ENCODE data around the gene CAMTA1. TPM values are rescaled to one million over a fixed set of nuclear protein-coding genes. Genes with fewer than 3 reads are reported as not detected.

The CAMTA1 gene
- polyA plus RNA-seq, 1 donor from 2014 or later, result 162 TPM

DNA sequence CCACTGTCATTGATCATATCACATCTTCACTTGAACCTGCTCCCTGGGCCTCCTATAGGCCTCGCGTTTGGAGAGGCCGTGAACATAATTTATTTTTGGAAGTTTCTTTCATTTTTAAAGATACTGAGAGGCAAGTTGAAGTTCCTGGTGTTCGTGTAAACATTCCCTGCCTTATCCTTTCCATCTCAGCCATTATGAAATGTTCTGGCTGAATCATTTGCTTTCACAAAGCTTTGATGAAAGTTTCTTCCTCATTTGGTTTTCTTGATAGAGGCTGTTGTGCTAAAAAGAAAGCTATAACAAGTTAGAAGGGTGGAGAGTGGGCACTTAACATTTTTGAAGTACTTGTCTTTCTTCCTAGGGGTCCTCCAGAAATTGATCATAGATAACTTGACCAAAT lies 15.5 kb downstream of the CAMTA1 start:
- Histone ChIP-seq H3K27ac (ENCODE audit: low read length) (no peak overlapping the region), H4K20me1 (ENCODE audit: insufficient read depth) (no peaks in the 10 kb centered on the region), H3K4me2 (ENCODE audit: low read length) (no peak overlapping the region), H3K36me3 (ENCODE audit: insufficient read depth, low read length) (no peaks in the 10 kb centered on the region), H3K9me2 (ENCODE audit: insufficient read depth, low read length) (no peaks in the 10 kb centered on the region), H2AFZ (ENCODE audit: low read depth, low read length) (no peak overlapping the region), H3K9me3 (ENCODE audit: low read length) (no peaks in the 10 kb centered on the region), H3K27me3 (ENCODE audit: insufficient read depth, low read depth, low read length) (no peaks in the 10 kb centered on the region), H3K4me3 (ENCODE audit: low read length) (no peak overlapping the region), H3K79me2 (replicated peaks; ENCODE audit: insufficient read depth, low read length) (peaks cover 40% of the 10 kb centered on the region), H3K9ac (ENCODE audit: low read length) (no peak overlapping the region), H3F3A (ENCODE audit: insufficient read depth, low read length, poor library complexity, severe bottlenecking) (no peaks in the 10 kb centered on the region)
- TF ChIP-seq POLR2AphosphoS5 (IDR thresholded peaks at IDR 0.05), result no peak
- TF ChIP-seq TAF1 (IDR thresholded peaks at IDR 0.05; ENCODE audit: low read depth), result no peak
- no peak for TF ChIP-seq EP300 (conservative IDR thresholded peaks at IDR 0.05; ENCODE audit: poor library complexity, severe bottlenecking)
- TF ChIP-seq MXI1 (conservative IDR thresholded peaks at IDR 0.05; ENCODE audit: poor library complexity, severe bottlenecking), result no peak
- no peak for TF ChIP-seq SMC3 (conservative IDR thresholded peaks at IDR 0.05; ENCODE audit: poor library complexity)
- TF ChIP-seq EZH2 (IDR thresholded peaks at IDR 0.05; ENCODE audit: borderline replicate concordance, insufficient read depth, low read length, poor library complexity, severe bottlenecking), result no peak
- no peak for TF ChIP-seq RAD21 (conservative IDR thresholded peaks at IDR 0.05)
- TF ChIP-seq, protein P1, sequence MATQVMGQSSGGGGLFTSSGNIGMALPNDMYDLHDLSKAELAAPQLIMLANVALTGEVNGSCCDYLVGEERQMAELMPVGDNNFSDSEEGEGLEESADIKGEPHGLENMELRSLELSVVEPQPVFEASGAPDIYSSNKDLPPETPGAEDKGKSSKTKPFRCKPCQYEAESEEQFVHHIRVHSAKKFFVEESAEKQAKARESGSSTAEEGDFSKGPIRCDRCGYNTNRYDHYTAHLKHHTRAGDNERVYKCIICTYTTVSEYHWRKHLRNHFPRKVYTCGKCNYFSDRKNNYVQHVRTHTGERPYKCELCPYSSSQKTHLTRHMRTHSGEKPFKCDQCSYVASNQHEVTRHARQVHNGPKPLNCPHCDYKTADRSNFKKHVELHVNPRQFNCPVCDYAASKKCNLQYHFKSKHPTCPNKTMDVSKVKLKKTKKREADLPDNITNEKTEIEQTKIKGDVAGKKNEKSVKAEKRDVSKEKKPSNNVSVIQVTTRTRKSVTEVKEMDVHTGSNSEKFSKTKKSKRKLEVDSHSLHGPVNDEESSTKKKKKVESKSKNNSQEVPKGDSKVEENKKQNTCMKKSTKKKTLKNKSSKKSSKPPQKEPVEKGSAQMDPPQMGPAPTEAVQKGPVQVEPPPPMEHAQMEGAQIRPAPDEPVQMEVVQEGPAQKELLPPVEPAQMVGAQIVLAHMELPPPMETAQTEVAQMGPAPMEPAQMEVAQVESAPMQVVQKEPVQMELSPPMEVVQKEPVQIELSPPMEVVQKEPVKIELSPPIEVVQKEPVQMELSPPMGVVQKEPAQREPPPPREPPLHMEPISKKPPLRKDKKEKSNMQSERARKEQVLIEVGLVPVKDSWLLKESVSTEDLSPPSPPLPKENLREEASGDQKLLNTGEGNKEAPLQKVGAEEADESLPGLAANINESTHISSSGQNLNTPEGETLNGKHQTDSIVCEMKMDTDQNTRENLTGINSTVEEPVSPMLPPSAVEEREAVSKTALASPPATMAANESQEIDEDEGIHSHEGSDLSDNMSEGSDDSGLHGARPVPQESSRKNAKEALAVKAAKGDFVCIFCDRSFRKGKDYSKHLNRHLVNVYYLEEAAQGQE (IDR thresholded peaks at IDR 0.05; ENCODE audit: borderline replicate concordance), result no peak
- TF ChIP-seq, protein P2, sequence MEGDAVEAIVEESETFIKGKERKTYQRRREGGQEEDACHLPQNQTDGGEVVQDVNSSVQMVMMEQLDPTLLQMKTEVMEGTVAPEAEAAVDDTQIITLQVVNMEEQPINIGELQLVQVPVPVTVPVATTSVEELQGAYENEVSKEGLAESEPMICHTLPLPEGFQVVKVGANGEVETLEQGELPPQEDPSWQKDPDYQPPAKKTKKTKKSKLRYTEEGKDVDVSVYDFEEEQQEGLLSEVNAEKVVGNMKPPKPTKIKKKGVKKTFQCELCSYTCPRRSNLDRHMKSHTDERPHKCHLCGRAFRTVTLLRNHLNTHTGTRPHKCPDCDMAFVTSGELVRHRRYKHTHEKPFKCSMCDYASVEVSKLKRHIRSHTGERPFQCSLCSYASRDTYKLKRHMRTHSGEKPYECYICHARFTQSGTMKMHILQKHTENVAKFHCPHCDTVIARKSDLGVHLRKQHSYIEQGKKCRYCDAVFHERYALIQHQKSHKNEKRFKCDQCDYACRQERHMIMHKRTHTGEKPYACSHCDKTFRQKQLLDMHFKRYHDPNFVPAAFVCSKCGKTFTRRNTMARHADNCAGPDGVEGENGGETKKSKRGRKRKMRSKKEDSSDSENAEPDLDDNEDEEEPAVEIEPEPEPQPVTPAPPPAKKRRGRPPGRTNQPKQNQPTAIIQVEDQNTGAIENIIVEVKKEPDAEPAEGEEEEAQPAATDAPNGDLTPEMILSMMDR (IDR thresholded peaks at IDR 0.05; ENCODE audit: poor library complexity, severe bottlenecking), result no peak

DNA sequence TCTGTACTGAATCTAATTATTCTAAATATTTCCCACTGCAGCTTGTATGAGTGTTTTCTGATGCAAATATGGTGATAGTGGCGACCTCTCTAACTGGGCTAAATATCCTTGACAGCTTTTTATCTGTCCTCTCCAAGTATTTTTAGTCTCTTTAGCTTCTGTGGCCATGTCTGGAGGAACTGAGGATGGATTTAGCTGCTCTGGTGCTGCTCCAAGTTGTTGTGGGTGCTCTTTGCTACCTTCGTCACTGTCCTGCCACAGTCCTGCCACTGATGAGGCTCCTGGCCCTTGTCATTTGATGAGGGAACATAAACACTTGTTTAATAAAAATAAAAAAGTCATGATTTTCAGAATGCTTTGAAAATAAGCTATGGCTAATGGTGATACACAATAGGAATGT lies 15.9 kb downstream of the CAMTA1 start:
- no peaks in the 10 kb centered on the region for H3K9me2 ChIP-seq (ENCODE audit: insufficient read depth, low read length)
- H3K9ac ChIP-seq (ENCODE audit: low read length), result no peak overlapping the region
- no peaks in the 10 kb centered on the region for H4K20me1 ChIP-seq (ENCODE audit: insufficient read depth)
- H2AFZ ChIP-seq (ENCODE audit: low read depth, low read length), result no peak overlapping the region
- H3K9me3 ChIP-seq (ENCODE audit: low read length), result no peaks in the 10 kb centered on the region
- no peaks in the 10 kb centered on the region for H3K36me3 ChIP-seq (ENCODE audit: insufficient read depth, low read length)
- no peaks in the 10 kb centered on the region for H3K27me3 ChIP-seq (ENCODE audit: insufficient read depth, low read depth, low read length)
- H3K27ac ChIP-seq (ENCODE audit: low read length), result no peak overlapping the region
- H3K4me3 ChIP-seq (ENCODE audit: low read length), result no peak overlapping the region
- TF ChIP-seq EZH2 (IDR thresholded peaks at IDR 0.05; ENCODE audit: borderline replicate concordance, insufficient read depth, low read length, poor library complexity, severe bottlenecking) (no peak), TAF1 (IDR thresholded peaks at IDR 0.05; ENCODE audit: low read depth) (no peak), POLR2AphosphoS5 (IDR thresholded peaks at IDR 0.05) (no peak), SMC3 (conservative IDR thresholded peaks at IDR 0.05; ENCODE audit: poor library complexity) (no peak), EP300 (conservative IDR thresholded peaks at IDR 0.05; ENCODE audit: poor library complexity, severe bottlenecking) (no peak), RAD21 (conservative IDR thresholded peaks at IDR 0.05) (no peak), MXI1 (conservative IDR thresholded peaks at IDR 0.05; ENCODE audit: poor library complexity, severe bottlenecking) (no peak)
- TF ChIP-seq, protein P2 (IDR thresholded peaks at IDR 0.05; ENCODE audit: poor library complexity, severe bottlenecking), result no peak
- TF ChIP-seq, protein P1 (IDR thresholded peaks at IDR 0.05; ENCODE audit: borderline replicate concordance), result no peak
- peaks cover 43% of the 10 kb centered on the region for H3K79me2 ChIP-seq (replicated peaks; ENCODE audit: insufficient read depth, low read length)
- H3F3A ChIP-seq (ENCODE audit: insufficient read depth, low read length, poor library complexity, severe bottlenecking), result no peaks in the 10 kb centered on the region
- H3K4me2 ChIP-seq (ENCODE audit: low read length), result no peak overlapping the region

Data from neural cell (in vitro differentiated cells).